ENCODE results near the gene PLCB1.

- TF ChIP-seq POLR2A (IDR thresholded peaks at IDR 0.05; ENCODE audit: low read depth, low read length) (no peak), POLR2AphosphoS5 (IDR thresholded peaks at IDR 0.05; ENCODE audit: low read depth, low read length) (no peak), TAF1 (IDR thresholded peaks at IDR 0.05; ENCODE audit: borderline replicate concordance, low read depth, low read length) (no peak)
Measured at GRCh38 chr20:8413691-8414090, 281.6 kb downstream of the PLCB1 start.
